Hippocampal formation (tissue), 2 donors: ENCODE measurements around the gene CPE.
A peak's percentile ranks its signal among the peaks of the same experiment; 100 is the strongest.
"Not testable (repeated sequence)": the region's sequence is repeated elsewhere in the genome, so short reads cannot be mapped to it uniquely, and the experiment has no call there.

Experiments
- DNase-seq, 2 donors: peaks; one replicate each; lab custom pipeline; 2025; lab: John Stamatoyannopoulos, UW

The CPE gene

GRCh38 chr4:165464376-165464775 is 85.6 kb downstream of the CPE start:
- no peak for DNase-seq

- peak; percentile 4 to 86 for DNase-seq
Measured at GRCh38 chr4:165464813-165465381, 86.1 kb downstream of the CPE start.

GRCh38 chr4:165470009-165470408 is 91.2 kb downstream of the CPE start:
- DNase-seq = no peak

GRCh38 chr4:165472943-165473676 is 94.3 kb downstream of the CPE start:
- no peak for DNase-seq

- no peak for DNase-seq
Measured at GRCh38 chr4:165474784-165475705, 96.2 kb downstream of the CPE start.

- DNase-seq = no peak
Measured at GRCh38 chr4:165475706-165476070, 96.9 kb downstream of the CPE start.

- no peak for DNase-seq
Measured at GRCh38 chr4:165476214-165477098, 97.6 kb downstream of the CPE start.

- no peak for DNase-seq
Measured at GRCh38 chr4:165477799-165478198, 99.0 kb downstream of the CPE start.

GRCh38 chr4:165478260-165478659 is 99.5 kb downstream of the CPE start:
- no peak for DNase-seq

- DNase-seq = no peak
Measured at GRCh38 chr4:165481053-165481835, 102.4 kb downstream of the CPE start.

- no peak for DNase-seq
Measured at GRCh38 chr4:165489786-165490185, 111.0 kb downstream of the CPE start.

GRCh38 chr4:165492583-165492982 is 113.8 kb downstream of the CPE start:
- not testable (repeated sequence) for DNase-seq

GRCh38 chr4:165493359-165493758 is 114.6 kb downstream of the CPE start:
- peak in 1 of 2 donors; percentile 40 for DNase-seq

- no peak for DNase-seq
Measured at GRCh38 chr4:165502916-165503907, 124.4 kb downstream of the CPE start.

- DNase-seq = no peak
Measured at GRCh38 chr4:165504184-165504583, 125.4 kb downstream of the CPE start.

GRCh38 chr4:165505958-165506837 is 127.4 kb downstream of the CPE start:
- no peak for DNase-seq

- DNase-seq = peak in 1 of 2 donors; percentile 4
Measured at GRCh38 chr4:165506849-165507248, 128.0 kb downstream of the CPE start.

GRCh38 chr4:165507381-165507780 is 128.6 kb downstream of the CPE start:
- DNase-seq = no peak
